ENCODE data around the gene STIM1. TPM values are rescaled to one million over a fixed set of nuclear protein-coding genes. Genes with fewer than 3 reads are reported as not detected.

STIM1 gene
- total RNA-seq, 2 donors from 2014 or later: 115 to 125 TPM

DNA sequence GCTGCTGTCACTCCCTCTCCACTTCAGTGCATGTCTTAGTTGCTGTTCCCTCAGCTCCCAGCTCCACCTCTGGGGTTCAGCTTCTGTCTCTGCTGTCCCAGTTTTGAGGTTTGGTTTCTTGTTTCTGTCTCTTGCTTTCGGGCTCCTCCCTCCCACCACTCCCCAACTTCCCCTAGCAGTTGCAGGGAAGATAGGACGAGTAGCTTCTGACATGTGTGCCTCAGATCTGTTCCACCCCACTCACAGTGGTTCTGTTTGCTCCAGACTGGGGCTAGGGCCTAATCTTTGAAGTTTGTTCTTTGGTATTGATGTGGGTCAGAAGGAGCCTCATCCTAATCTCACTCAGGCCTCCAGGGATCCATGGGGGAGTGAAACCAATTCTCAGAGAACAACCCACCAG is 236.6 kb downstream of the STIM1 start:
- peak; percentile 17 for ATAC-seq
- H3K9me3 ChIP-seq (ENCODE audit: control insufficient read depth, low read length, poor library complexity, severe bottlenecking): no peaks in the 10 kb centered on the region
- Mint-ChIP-seq H3K36me3 (ENCODE audit: low read depth) (peaks cover 14% of the 10 kb centered on the region), H3K27ac (peak overlapping the region; percentile 96), H3K4me3 (peak overlapping the region; percentile 88), H3K4me1 (peaks cover 75% of the 10 kb centered on the region), H3K27me3 (no peaks in the 10 kb centered on the region)
- no peak for DNase-seq

- ATAC-seq (no peak), DNase-seq (no peak)
- Mint-ChIP-seq H3K4me1 (peaks cover 67% of the 10 kb centered on the region), H3K36me3 (ENCODE audit: low read depth) (peaks cover 6% of the 10 kb centered on the region), H3K27ac (peak overlapping the region; percentile 97), H3K27me3 (no peaks in the 10 kb centered on the region), H3K4me3 (peak overlapping the region; percentile 98)
- H3K9me3 ChIP-seq (ENCODE audit: control insufficient read depth, low read length, poor library complexity, severe bottlenecking): no peaks in the 10 kb centered on the region
These were observed 238.3 kb downstream of the STIM1 start for GRCh38 chr11:4093519-4094347.

GRCh38 chr11:4094348-4095291 is 239.2 kb downstream of the STIM1 start, which contains the start of gene RRM1:
Gene RRM1 (plus strand): TSS chr11:4094799. CDS start chr11:4095013, 214 bp downstream.
- H3K9me3 ChIP-seq (ENCODE audit: control insufficient read depth, low read length, poor library complexity, severe bottlenecking): no peaks in the 10 kb centered on the region
- Mint-ChIP-seq H3K27ac (peak within 1 kb of the TSS; percentile 97), H3K27me3 (no peaks in the 10 kb centered on the region), H3K36me3 (ENCODE audit: low read depth) (peaks cover 10% of the 10 kb centered on the region), H3K4me1 (peaks cover 66% of the 10 kb centered on the region), H3K4me3 (peak within 1 kb of the TSS; percentile 98)
- DNase-seq (peak; percentile 84 to 85 (median 85)), ATAC-seq (peak; percentile 89)

DNA sequence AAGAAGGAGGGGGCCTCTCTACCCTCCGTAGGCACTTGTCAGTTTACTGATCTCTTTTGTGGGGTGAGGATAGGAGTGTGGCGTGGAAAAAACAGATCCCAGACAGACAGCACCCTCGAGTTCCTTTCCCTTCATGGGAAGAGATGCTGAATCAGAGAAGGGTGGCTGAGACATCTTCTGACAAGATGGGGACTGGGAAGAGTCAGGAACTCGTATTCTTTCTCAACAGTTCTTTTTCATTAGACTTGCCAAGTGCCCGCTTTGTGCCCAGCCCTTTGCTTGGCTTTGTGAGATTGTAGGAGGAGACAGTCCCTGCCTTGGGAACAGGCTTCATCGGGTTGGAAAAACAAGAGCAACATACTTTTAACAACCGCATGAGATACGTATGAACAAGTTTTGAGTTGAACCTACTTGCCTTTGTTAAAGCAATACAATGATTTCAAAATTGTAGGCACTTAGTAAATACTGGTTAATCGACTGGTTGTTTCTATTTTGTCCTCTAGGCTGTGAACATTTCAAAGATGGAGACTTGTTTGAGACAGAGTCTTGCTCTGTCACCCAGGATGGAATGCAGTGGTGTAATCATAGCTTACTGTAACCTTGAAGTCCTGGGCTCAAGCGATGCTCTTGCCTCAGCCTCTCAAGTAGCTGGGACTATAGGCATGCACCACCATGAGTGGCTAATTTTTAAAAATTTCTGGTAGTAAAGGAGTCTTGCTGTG is 240.2 kb downstream of the STIM1 start:
- no peak for DNase-seq
- Mint-ChIP-seq H3K36me3 (ENCODE audit: low read depth) (peaks cover 10% of the 10 kb centered on the region), H3K4me1 (peaks cover 61% of the 10 kb centered on the region), H3K27ac (peak overlapping the region; percentile 97), H3K27me3 (no peaks in the 10 kb centered on the region), H3K4me3 (peak overlapping the region; percentile 98)
- no peak for ATAC-seq
- no peaks in the 10 kb centered on the region for H3K9me3 ChIP-seq (ENCODE audit: control insufficient read depth, low read length, poor library complexity, severe bottlenecking)

DNA sequence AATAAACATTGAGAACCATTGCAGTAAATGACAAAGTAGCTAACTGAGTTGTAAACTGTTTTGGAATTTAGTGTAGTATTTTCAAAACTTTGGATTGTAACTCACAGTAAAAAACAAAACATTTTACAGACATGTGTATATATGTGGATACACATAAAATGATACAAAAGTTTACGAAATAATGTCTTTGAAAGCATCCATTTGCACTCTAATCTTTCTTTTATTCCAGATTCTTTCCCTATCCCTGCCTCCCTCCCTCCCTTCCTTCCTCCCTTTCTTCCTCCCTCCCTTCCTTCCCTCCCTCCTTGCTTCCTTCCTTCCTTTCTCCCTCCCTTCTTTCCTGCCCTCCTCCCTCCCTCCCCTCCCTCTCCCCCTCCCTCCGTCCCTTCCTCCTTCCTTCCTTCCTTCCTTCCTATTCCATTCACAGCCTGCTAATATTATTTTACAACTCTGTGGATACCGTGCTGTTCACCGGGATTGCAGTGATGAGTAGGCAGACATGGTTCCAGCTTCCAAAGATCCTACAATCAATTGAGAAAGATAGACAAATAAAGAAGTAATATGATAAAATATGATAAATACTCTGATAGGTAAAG is 242.7 kb downstream of the STIM1 start:
- H3K27ac Mint-ChIP-seq: no peak overlapping the region
- DNase-seq (no peak), ATAC-seq (no peak)
- H3K4me3 Mint-ChIP-seq: no peak overlapping the region
- H3K4me1 Mint-ChIP-seq: peaks cover 45% of the 10 kb centered on the region
- peaks cover 8% of the 10 kb centered on the region for H3K36me3 Mint-ChIP-seq (ENCODE audit: low read depth)
- H3K27me3 Mint-ChIP-seq: no peaks in the 10 kb centered on the region
- no peaks in the 10 kb centered on the region for H3K9me3 ChIP-seq (ENCODE audit: control insufficient read depth, low read length, poor library complexity, severe bottlenecking)

GRCh38 chr11:4102711-4103110 is 247.2 kb downstream of the STIM1 start:
- peaks cover 8% of the 10 kb centered on the region for H3K36me3 Mint-ChIP-seq (ENCODE audit: low read depth)
- H3K27ac Mint-ChIP-seq: peak overlapping the region; percentile 22
- no peaks in the 10 kb centered on the region for H3K9me3 ChIP-seq (ENCODE audit: control insufficient read depth, low read length, poor library complexity, severe bottlenecking)
- peaks cover 21% of the 10 kb centered on the region for H3K4me1 Mint-ChIP-seq
- no peak for ATAC-seq
- no peak overlapping the region for H3K4me3 Mint-ChIP-seq
- DNase-seq: no peak
- no peaks in the 10 kb centered on the region for H3K27me3 Mint-ChIP-seq

GRCh38 chr11:4103269-4103668 is 247.8 kb downstream of the STIM1 start:
- ATAC-seq: no peak
- H3K27me3 Mint-ChIP-seq: no peaks in the 10 kb centered on the region
- peaks cover 8% of the 10 kb centered on the region for H3K36me3 Mint-ChIP-seq (ENCODE audit: low read depth)
- no peaks in the 10 kb centered on the region for H3K9me3 ChIP-seq (ENCODE audit: control insufficient read depth, low read length, poor library complexity, severe bottlenecking)
- no peak overlapping the region for H3K4me3 Mint-ChIP-seq
- H3K4me1 Mint-ChIP-seq: peaks cover 20% of the 10 kb centered on the region
- no peak for DNase-seq
- H3K27ac Mint-ChIP-seq: peak overlapping the region; percentile 22

DNA sequence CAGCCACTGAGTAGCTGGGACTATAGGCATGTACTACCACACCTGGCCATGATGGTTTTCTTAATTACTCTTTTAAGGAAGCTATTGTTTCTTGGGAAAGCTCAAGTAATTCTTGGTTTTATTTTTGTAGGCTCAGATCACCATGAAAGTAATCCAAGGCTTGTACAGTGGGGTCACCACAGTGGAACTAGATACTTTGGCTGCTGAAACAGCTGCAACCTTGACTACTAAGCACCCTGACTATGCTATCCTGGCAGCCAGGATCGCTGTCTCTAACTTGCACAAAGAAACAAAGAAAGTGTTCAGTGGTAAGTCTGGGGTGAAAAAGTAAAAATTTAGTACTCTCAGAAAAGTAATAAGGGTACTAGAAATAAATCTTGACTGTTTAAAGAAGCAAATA is 250.5 kb downstream of the STIM1 start:
- no peak overlapping the region for H3K4me3 Mint-ChIP-seq
- H3K36me3 Mint-ChIP-seq (ENCODE audit: low read depth): peaks cover 4% of the 10 kb centered on the region
- H3K27ac Mint-ChIP-seq: no peak overlapping the region
- DNase-seq (no peak), ATAC-seq (no peak)
- no peaks in the 10 kb centered on the region for H3K9me3 ChIP-seq (ENCODE audit: control insufficient read depth, low read length, poor library complexity, severe bottlenecking)
- H3K4me1 Mint-ChIP-seq: peaks cover 4% of the 10 kb centered on the region
- H3K27me3 Mint-ChIP-seq: no peaks in the 10 kb centered on the region

GRCh38 chr11:4111834-4112233 is 256.4 kb downstream of the STIM1 start:
- Mint-ChIP-seq H3K27ac (no peak overlapping the region), H3K36me3 (ENCODE audit: low read depth) (peaks cover 5% of the 10 kb centered on the region), H3K27me3 (no peaks in the 10 kb centered on the region), H3K4me3 (no peak overlapping the region), H3K4me1 (peaks cover 10% of the 10 kb centered on the region)
- no peak for ATAC-seq
- H3K9me3 ChIP-seq (ENCODE audit: control insufficient read depth, low read length, poor library complexity, severe bottlenecking): no peaks in the 10 kb centered on the region
- DNase-seq: no peak

DNA sequence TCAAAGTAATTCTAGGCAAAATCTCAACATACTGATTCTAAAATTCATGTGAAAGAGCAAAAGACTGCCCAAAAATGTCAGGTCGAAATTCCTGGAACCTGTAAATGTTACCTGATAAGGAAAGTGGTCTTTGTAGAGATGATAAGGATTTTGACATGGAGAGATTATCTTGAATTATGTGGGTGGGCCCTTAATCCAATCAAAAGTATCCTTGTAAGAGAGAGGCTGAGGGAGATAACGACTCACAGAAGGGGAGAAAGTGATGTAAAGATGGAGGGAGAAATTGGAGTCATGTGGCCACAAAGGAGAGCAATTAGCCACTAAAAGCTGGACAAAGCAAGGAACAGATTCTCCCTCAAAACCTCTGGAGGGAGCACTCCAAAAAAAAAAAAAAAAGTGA is 259.7 kb downstream of the STIM1 start:
- Mint-ChIP-seq H3K27ac (no peak overlapping the region), H3K4me3 (no peak overlapping the region), H3K4me1 (peaks cover 15% of the 10 kb centered on the region), H3K36me3 (ENCODE audit: low read depth) (peaks cover 9% of the 10 kb centered on the region), H3K27me3 (no peaks in the 10 kb centered on the region)
- no peak for ATAC-seq
- no peaks in the 10 kb centered on the region for H3K9me3 ChIP-seq (ENCODE audit: control insufficient read depth, low read length, poor library complexity, severe bottlenecking)
- DNase-seq: no peak

- DNase-seq: no peak
- Mint-ChIP-seq H3K27me3 (no peaks in the 10 kb centered on the region), H3K4me3 (no peak overlapping the region), H3K4me1 (peaks cover 13% of the 10 kb centered on the region), H3K27ac (no peak overlapping the region), H3K36me3 (ENCODE audit: low read depth) (peaks cover 15% of the 10 kb centered on the region)
- no peaks in the 10 kb centered on the region for H3K9me3 ChIP-seq (ENCODE audit: control insufficient read depth, low read length, poor library complexity, severe bottlenecking)
- no peak for ATAC-seq
These were observed 262.6 kb downstream of the STIM1 start for GRCh38 chr11:4118107-4118506.

DNA sequence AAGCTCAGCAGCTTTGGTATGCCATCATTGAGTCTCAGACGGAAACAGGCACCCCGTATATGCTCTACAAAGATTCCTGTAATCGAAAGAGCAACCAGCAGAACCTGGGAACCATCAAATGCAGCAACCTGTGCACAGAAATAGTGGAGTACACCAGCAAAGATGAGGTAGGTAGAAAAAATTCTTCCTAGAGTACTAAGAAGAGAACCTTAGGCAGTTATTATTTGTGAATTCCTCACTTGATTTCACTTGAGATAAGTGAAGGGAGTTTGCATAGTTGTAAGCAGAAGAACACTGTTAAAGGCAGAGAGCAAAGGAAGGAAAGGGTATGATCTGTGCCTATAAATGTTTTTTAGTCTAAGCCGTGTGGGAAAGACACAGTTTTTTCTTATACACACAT is 267.8 kb downstream of the STIM1 start:
- Mint-ChIP-seq H3K36me3 (ENCODE audit: low read depth) (peaks cover 27% of the 10 kb centered on the region), H3K27ac (no peak overlapping the region), H3K27me3 (no peaks in the 10 kb centered on the region), H3K4me1 (peaks cover 5% of the 10 kb centered on the region), H3K4me3 (no peak overlapping the region)
- H3K9me3 ChIP-seq (ENCODE audit: control insufficient read depth, low read length, poor library complexity, severe bottlenecking): no peaks in the 10 kb centered on the region
- DNase-seq (no peak), ATAC-seq (no peak)
